Immature natural killer cell (primary cell): ENCODE data around the gene PSMD12. TPM values are rescaled to one million over a fixed set of nuclear protein-coding genes. Genes with fewer than 3 reads are reported as not detected.
"Not testable (repeated sequence)": the region's sequence is repeated elsewhere in the genome, so short reads cannot be mapped to it uniquely, and the experiment has no call there.

ENCODE experiments used
- DNase-seq, 3 donors: peaks; one replicate each; pipeline ENCODE4 v3.0.0; 2022; ENCODE audit warnings: mixed read lengths in 1 of 3
- H3K27ac Mint-ChIP-seq, 6 donors: one replicate each; pipeline ENCODE4 v1.8.0; 2020; ENCODE audit warnings: mixed read lengths in 6 of 6, mild to moderate bottlenecking in 5 of 6, inconsistent platforms in 4 of 6, moderate library complexity in 3 of 6
- H3K27me3 Mint-ChIP-seq, 3 donors: one replicate each; pipeline ENCODE4 v1.8.0; 2020 to 2021; ENCODE audit warnings: low read depth in 3 of 3, mild to moderate bottlenecking in 3 of 3, mixed read lengths in 3 of 3, moderate library complexity in 3 of 3, inconsistent platforms in 1 of 3
- H3K36me3 Mint-ChIP-seq, 3 donors: one replicate each; pipeline ENCODE4 v1.8.0; 2020; ENCODE audit warnings: mixed read lengths in 3 of 3, inconsistent platforms in 2 of 3, mild to moderate bottlenecking in 2 of 3
- H3K4me1 Mint-ChIP-seq, 2 donors: one replicate each; pipeline ENCODE4 v1.8.0; 2020; ENCODE audit warnings: inconsistent platforms in 2 of 2, mild to moderate bottlenecking in 2 of 2, mixed read lengths in 2 of 2, moderate library complexity in 1 of 2
- H3K4me3 Mint-ChIP-seq, 5 donors: one replicate each; pipeline ENCODE4 v1.8.0; 2020; ENCODE audit warnings: mild to moderate bottlenecking in 5 of 5, mixed read lengths in 5 of 5, inconsistent platforms in 3 of 5, moderate library complexity in 3 of 5
- H3K9me3 Mint-ChIP-seq, 6 donors: one replicate each; pipeline ENCODE4 v1.8.0; 2020; ENCODE audit warnings: mild to moderate bottlenecking in 6 of 6, mixed read lengths in 6 of 6, inconsistent platforms in 4 of 6, moderate library complexity in 3 of 6
- polyA plus RNA-seq, 3 donors: library from polyadenylated mRNA; unstranded; fragments of 300-500 nt; fragmentation: Illumina TruSeq; gene quantifications; one replicate each; pipeline ENCODE4 v1.2.3, GENCODE V29; 2021

Gene PSMD12
- polyA plus RNA-seq, 3 donors from 2014 or later, result 24.1 to 43.9 (median 37.3) TPM

DNA sequence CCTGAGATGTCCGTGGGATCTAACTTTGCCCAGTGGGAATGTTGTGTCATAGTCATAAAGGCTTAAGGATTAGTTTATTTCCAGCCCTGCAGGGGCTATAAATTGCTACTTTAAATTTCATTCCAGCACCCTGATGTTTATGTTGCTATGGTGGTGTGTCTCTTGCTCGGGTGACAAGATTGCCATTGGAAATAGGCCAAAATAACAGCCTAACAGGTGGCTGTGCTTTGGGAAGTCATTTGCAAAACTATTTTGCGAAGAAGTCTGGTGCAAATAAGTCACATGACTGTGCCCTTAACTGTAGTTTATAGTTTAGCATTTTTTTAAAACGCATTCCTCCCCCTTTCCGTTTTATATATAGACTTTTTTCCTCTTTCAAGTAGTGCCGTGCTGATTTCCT lies 33.8 kb upstream of the PSMD12 start:
- peak in 1 of 3 donors; percentile 42 for DNase-seq
- peak overlapping the region; percentile 73 to 98 (median 94) for H3K27ac Mint-ChIP-seq
- peaks cover 78 to 83% of the 10 kb centered on the region in 2 donors for H3K4me1 Mint-ChIP-seq
- peaks cover 0 to 8% (median 6%) of the 10 kb centered on the region in 3 donors for H3K27me3 Mint-ChIP-seq
- H3K36me3 Mint-ChIP-seq, result peaks cover 10 to 18% (median 14%) of the 10 kb centered on the region in 3 donors
- H3K9me3 Mint-ChIP-seq, result no peaks in the 10 kb centered on the region
- H3K4me3 Mint-ChIP-seq, result peak overlapping the region; percentile 12 to 73 (median 54)

DNA sequence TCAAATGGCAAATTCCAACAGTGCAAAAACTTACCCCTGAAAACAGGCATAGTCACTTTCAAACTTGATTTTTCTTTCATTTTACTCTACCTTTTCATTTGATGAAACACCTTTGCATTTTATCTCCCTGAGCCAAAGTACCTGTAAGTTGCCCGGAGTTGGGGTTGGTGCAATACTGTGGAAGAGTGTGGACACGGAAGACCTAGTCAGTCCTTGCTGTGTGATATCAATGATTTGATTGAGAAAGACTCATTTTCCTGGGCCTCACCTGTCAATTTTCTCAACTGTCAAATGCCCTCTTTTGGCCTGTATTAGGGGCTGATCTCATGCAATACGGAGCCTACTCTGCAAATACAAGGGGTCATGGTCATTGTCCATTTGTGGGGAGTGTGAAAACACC lies 33.3 kb upstream of the PSMD12 start:
- H3K27ac Mint-ChIP-seq, result peak overlapping the region; percentile 73 to 98 (median 94)
- DNase-seq, result no peak
- peaks cover 78 to 85% of the 10 kb centered on the region in 2 donors for H3K4me1 Mint-ChIP-seq
- peaks cover 0 to 8% (median 6%) of the 10 kb centered on the region in 3 donors for H3K27me3 Mint-ChIP-seq
- H3K9me3 Mint-ChIP-seq, result no peaks in the 10 kb centered on the region
- H3K4me3 Mint-ChIP-seq, result peak overlapping the region in 3 of 5 donors; percentile 54 to 73 (median 72)
- H3K36me3 Mint-ChIP-seq, result peaks cover 10 to 22% (median 14%) of the 10 kb centered on the region in 3 donors

DNA sequence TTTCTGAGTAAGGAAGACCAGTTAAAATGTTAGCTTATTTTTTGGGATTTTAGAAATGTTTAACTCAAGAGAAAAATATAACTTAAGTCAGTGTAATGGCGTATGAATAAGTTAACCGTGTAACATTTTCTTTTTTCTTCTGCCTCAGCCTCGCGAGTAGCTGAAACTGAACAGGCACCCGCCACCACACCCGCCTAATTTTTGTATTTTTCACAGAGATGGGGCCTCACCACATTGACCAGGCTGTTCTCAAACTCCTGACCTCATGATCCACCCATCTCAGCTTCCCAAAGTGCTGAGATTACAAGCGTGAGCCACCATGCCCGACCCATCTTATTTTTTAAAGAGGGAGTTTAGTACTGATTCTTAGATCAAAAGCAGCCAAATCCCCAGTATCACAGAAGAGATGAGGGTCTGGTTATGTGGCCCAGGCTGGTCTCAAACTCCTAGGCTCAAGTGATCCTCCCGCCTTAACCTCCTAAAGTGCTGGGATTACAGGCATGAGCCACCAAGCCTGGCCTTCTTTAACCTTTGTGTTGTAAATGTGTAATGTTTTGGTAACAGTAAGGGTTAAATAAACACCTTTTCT lies 27.5 kb upstream of the PSMD12 start:
- Mint-ChIP-seq H3K4me3 (peak overlapping the region; percentile 68 to 97 (median 80)), H3K4me1 (peaks cover 78 to 85% of the 10 kb centered on the region in 2 donors), H3K27ac (peak overlapping the region; percentile 92 to 100 (median 98)), H3K9me3 (no peaks in the 10 kb centered on the region), H3K27me3 (peaks cover 4 to 21% (median 17%) of the 10 kb centered on the region in 3 donors), H3K36me3 (peaks cover 6 to 28% (median 8%) of the 10 kb centered on the region in 3 donors)
- peak; percentile 48 to 62 (median 52) for DNase-seq

DNA sequence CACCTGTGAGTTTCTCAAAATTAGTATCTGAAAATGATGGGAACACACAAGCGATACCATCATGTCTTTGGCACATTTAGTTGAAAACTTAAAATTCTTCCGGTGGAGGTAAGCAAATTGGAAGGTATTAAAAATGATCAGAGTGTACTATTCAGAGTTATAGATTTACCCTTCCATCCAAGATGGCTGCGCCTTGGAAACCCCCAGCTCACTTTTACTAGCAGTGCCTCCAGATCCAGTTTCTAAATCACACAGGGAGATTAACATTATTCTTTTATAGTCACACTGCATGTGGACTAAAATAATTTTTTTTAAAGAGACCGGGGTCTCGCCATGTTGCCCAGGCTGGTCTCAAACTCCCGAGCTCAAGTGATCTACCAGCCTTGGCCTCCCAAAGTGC lies 25.7 kb upstream of the PSMD12 start:
- Mint-ChIP-seq H3K9me3 (no peaks in the 10 kb centered on the region), H3K27me3 (peaks cover 4 to 17% (median 17%) of the 10 kb centered on the region in 3 donors), H3K4me1 (peaks cover 83 to 84% of the 10 kb centered on the region in 2 donors), H3K27ac (peak overlapping the region; percentile 95 to 100 (median 99)), H3K4me3 (peak overlapping the region; percentile 61 to 97 (median 94)), H3K36me3 (peaks cover 0 to 23% (median 2%) of the 10 kb centered on the region in 3 donors)
- DNase-seq, result no peak

DNA sequence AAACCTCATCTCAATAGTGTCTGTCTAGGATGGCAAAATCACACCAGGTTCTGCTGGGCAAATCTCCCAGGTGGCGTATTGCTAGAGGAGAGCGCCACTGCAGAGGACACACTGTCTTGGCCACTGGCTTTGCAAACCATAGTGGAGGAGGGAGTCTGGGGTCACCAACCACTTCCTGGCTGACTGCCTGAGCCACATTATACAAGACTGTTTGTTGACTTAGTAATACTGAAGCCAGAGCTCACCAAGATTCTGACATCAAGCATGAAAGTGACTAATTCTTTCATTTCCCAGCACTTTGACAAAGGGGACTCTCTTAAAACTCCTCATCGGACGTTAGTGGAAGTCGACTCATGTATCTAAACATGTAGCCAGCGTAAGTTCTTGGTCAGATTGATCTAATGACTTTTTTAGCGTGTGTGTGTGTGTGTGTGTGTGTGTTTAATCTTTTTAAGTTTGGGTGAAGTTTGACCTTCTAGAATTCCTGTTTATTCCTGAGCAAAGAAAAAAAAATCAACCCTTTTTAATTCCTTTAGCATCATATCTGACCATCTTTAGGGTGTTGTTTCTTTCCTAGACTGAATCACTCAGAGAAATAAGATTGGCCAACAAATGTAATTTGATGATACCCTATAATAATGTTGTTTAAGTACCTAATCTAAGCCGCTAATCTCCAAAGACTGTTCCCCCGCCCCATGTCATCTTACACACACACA lies 24.4 kb upstream of the PSMD12 start:
- peaks cover 0 to 23% (median 2%) of the 10 kb centered on the region in 3 donors for H3K36me3 Mint-ChIP-seq
- peaks cover 91 to 92% of the 10 kb centered on the region in 2 donors for H3K4me1 Mint-ChIP-seq
- H3K9me3 Mint-ChIP-seq, result no peaks in the 10 kb centered on the region
- H3K27me3 Mint-ChIP-seq, result peaks cover 4 to 17% (median 17%) of the 10 kb centered on the region in 3 donors
- peak; percentile 84 to 89 (median 84) for DNase-seq
- peak overlapping the region; percentile 87 to 97 (median 94) for H3K4me3 Mint-ChIP-seq
- peak overlapping the region; percentile 95 to 100 (median 99) for H3K27ac Mint-ChIP-seq

DNA sequence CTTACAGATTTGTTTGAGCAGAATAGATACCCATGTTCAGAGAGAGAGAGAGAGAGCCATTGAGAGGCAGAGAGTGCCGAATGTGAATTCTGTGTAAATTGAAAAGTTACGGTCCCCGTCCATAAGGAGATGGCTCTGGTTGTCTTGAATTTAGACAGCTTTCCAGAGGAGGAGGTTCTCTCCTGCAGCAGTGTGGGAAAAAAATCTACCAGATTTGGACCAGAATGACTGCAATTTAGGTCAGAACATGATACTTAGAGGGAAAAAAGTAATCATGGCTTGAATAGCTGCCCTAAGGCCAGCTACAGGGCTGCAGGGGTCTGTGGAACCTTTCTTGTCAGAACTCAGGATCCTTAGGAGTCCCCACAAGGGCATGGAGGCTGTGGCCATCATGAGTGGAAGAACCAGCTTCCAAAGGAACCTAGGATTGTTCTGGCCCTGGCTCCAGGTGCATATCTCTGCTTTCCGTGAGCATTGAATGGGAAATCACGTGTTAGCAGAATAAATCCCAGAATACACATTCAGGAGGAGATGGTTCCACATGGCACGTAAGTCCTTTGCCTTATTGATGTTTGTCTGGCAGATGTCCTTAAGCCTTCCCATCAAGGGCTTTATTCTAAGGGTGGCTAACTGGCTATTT lies 23.7 kb upstream of the PSMD12 start:
- peaks cover 89 to 92% of the 10 kb centered on the region in 2 donors for H3K4me1 Mint-ChIP-seq
- no peaks in the 10 kb centered on the region for H3K9me3 Mint-ChIP-seq
- H3K27ac Mint-ChIP-seq, result peak overlapping the region; percentile 95 to 100 (median 99)
- peaks cover 6 to 17% (median 17%) of the 10 kb centered on the region in 3 donors for H3K27me3 Mint-ChIP-seq
- no peak for DNase-seq
- H3K36me3 Mint-ChIP-seq, result peaks cover 0 to 23% (median 2%) of the 10 kb centered on the region in 3 donors
- peak overlapping the region; percentile 87 to 97 (median 94) for H3K4me3 Mint-ChIP-seq

DNA sequence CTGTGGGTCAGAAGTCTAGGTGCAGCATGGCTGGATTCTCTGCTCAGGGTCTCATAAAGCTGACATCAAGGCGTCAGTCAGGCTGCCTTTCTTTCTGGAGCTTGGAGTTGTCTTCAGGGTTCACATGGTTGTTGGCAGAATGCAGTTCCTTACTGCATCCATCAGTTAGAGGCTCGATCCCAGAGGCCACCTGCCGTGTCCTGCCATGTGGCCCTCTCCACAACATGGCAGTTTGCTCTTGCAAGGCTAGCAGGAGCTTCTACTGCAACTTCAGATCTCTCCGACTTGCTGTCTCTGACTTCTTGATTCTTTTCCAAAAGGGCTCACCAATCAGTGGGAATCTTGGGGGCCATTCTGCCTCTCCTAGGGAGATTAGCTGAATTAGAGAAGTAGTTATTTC lies 22.6 kb upstream of the PSMD12 start:
- peak overlapping the region; percentile 95 to 100 (median 99) for H3K27ac Mint-ChIP-seq
- H3K36me3 Mint-ChIP-seq, result peaks cover 0 to 14% (median 2%) of the 10 kb centered on the region in 3 donors
- H3K9me3 Mint-ChIP-seq, result no peaks in the 10 kb centered on the region
- no peak for DNase-seq
- H3K27me3 Mint-ChIP-seq, result peaks cover 6 to 17% (median 17%) of the 10 kb centered on the region in 3 donors
- peaks cover 85 to 93% of the 10 kb centered on the region in 2 donors for H3K4me1 Mint-ChIP-seq
- H3K4me3 Mint-ChIP-seq, result peak overlapping the region in 4 of 5 donors; percentile 26 to 95 (median 92)

DNA sequence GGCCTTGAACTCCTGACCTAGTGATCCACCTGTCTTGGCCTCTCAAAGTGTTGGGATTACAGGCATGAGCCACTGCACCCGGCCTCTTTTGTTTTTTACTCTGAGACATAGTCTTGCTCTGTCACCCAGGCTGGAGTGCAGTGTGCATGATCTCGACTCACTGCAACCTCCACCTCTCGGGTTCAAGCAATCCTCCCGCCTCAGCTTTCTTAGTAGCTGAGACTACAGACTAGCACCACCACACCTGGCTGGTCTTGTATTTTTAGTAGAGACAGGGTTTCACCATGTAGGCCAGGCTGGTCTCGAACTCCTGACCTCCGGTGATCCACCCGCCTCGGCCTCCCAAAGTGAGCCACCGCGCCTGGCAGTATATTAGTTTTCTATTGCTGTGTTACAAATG lies 22.2 kb upstream of the PSMD12 start:
- peaks cover 6 to 17% (median 13%) of the 10 kb centered on the region in 3 donors for H3K27me3 Mint-ChIP-seq
- DNase-seq, H3K9me3 Mint-ChIP-seq: not testable (repeated sequence)
- H3K36me3 Mint-ChIP-seq, result peaks cover 0 to 13% (median 2%) of the 10 kb centered on the region in 3 donors
- H3K4me3 Mint-ChIP-seq, result peak overlapping the region in 1 of 5 donors; percentile 8
- peaks cover 85 to 93% of the 10 kb centered on the region in 2 donors for H3K4me1 Mint-ChIP-seq
- H3K27ac Mint-ChIP-seq, result peak overlapping the region; percentile 95 to 100 (median 99)

DNA sequence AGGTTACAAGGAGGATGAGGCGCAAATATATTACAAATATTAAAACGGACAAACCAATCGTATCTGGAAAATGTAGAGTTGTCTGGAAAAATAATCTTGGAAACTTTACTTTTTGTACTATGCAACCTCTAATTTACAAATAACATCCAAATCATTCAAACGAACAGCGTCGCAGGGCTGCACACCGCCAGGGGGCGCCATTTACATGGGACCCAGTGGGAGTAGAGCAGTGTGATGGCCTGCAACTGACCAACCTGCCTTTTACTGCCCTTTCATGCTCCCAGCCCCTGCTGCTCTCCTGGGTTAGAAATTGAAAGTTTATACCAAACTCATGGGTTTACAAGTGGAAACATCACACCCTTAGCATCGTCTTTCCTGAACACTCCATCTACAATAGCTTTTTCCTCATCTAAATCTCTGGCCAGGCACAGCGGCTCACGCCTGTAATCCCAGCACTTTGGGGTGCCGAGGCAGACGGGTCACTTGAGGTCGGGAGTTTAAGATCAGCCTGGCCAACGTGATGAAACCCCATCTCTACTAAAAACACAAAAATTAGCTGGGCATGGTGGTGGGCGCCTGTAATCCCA lies 20.7 kb upstream of the PSMD12 start:
- H3K36me3 Mint-ChIP-seq, result peaks cover 2 to 11% (median 3%) of the 10 kb centered on the region in 3 donors
- H3K27ac Mint-ChIP-seq, result peak overlapping the region; percentile 74 to 91 (median 84)
- H3K4me1 Mint-ChIP-seq, result peaks cover 84 to 88% of the 10 kb centered on the region in 2 donors
- peak in 2 of 3 donors; percentile 49 to 56 for DNase-seq
- no peaks in the 10 kb centered on the region for H3K9me3 Mint-ChIP-seq
- H3K27me3 Mint-ChIP-seq, result peaks cover 6 to 13% (median 12%) of the 10 kb centered on the region in 3 donors
- H3K4me3 Mint-ChIP-seq, result peak overlapping the region; percentile 32 to 75 (median 64)

DNA sequence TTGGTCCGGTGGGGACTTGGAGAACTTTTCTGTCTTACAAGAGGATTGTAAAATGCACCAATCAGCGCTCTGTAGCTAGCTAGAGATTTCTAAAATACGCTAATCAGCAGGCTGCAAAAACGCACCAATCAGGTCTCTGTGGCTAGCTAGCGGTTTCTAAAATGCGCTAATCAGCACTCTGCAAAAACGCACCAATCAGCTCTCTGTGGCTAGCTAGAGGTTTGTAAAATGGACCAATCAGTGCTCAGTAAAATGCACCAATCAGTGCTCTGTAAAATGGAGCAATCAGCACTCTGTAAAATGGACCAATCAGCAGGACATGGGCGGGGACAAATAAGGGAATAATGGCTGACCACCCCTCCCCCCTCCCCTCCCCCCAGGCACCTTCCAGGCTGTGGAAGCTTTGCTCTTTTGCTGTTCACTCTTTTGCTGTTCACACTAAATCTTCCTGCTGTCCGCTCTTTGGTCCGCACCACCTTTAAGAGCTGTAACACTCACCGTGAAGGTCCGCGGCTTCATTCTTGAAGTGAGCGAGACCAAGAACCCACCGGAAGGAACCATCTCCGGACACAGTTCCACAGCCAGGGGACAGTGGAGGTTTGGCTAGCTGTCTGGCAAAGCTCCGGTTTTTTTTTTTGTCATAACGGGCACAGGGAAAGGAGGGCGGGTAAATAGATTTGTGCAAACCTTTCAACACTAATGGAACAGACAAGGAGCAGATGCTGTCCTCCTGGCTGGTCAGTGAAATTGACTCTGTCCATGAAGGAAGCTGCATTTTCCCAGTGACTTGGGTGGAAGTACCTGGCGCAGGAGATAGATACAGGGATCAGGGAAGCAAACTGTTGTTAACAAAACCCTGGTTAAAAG lies 19.0 kb upstream of the PSMD12 start:
- peak overlapping the region in 4 of 6 donors; percentile 34 to 83 (median 58) for H3K27ac Mint-ChIP-seq
- no peak overlapping the region for H3K4me3 Mint-ChIP-seq
- peaks cover 81% of the 10 kb centered on the region in 2 donors for H3K4me1 Mint-ChIP-seq
- H3K9me3 Mint-ChIP-seq, result no peaks in the 10 kb centered on the region
- peaks cover 1 to 6% (median 5%) of the 10 kb centered on the region in 3 donors for H3K27me3 Mint-ChIP-seq
- peaks cover 2 to 11% (median 8%) of the 10 kb centered on the region in 3 donors for H3K36me3 Mint-ChIP-seq
- DNase-seq, result no peak

DNA sequence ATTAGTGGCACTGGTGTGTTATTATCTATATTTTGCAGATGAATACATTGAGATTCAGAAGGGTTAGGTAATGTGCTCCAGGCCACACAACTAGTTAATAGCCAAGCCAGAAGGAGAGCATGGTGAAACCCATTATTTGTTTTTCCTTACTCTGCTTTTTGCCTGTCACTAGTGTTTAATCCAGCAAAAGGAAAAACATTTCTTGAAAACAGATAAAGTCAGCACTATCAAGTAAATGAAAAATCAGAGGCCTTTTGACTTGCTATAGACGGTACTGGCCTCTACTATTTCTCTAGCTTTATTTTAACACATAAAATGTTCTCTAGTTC lies 15.5 kb upstream of the PSMD12 start:
- Mint-ChIP-seq H3K4me3 (peak overlapping the region; percentile 1 to 58 (median 54)), H3K27me3 (peaks cover 7 to 13% (median 11%) of the 10 kb centered on the region in 3 donors), H3K36me3 (peaks cover 3 to 14% (median 8%) of the 10 kb centered on the region in 3 donors), H3K4me1 (peaks cover 61 to 66% of the 10 kb centered on the region in 2 donors), H3K9me3 (no peaks in the 10 kb centered on the region), H3K27ac (peak overlapping the region; percentile 76 to 85 (median 82))
- no peak for DNase-seq

DNA sequence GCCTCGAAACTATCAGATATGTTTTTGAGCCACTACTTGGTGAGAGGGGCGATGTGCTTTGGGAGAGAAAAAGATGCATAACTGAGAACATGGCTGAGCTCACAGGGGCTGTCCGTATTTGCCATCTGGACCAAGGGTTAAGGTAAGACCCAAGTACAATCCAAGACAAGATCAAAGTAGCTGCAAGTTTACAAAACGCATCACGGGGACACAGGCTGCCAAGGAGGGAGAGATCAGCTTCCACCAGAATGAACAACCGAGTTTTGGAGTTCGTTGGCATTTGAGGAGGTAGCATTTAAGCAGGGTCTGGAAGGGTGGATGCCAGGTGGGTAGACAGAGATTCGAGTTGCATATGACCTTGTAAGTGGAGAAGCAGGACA lies 12.9 kb upstream of the PSMD12 start:
- H3K4me3 Mint-ChIP-seq, result peak overlapping the region; percentile 93 to 96 (median 94)
- peaks cover 9 to 19% (median 13%) of the 10 kb centered on the region in 3 donors for H3K27me3 Mint-ChIP-seq
- H3K9me3 Mint-ChIP-seq, result no peaks in the 10 kb centered on the region
- peak overlapping the region; percentile 86 to 97 (median 94) for H3K27ac Mint-ChIP-seq
- H3K36me3 Mint-ChIP-seq, result peaks cover 3 to 14% (median 8%) of the 10 kb centered on the region in 3 donors
- H3K4me1 Mint-ChIP-seq, result peaks cover 63 to 64% of the 10 kb centered on the region in 2 donors
- no peak for DNase-seq
